NCI-H146 (cell line): ENCODE results near the gene MTCL1.
A peak's percentile ranks its signal among the peaks of the same experiment; 100 is the strongest.

Experiments used
- DNase-seq: peaks from one replicate; lab custom pipeline; 2025; lab: John Stamatoyannopoulos, UW

Gene MTCL1

DNA sequence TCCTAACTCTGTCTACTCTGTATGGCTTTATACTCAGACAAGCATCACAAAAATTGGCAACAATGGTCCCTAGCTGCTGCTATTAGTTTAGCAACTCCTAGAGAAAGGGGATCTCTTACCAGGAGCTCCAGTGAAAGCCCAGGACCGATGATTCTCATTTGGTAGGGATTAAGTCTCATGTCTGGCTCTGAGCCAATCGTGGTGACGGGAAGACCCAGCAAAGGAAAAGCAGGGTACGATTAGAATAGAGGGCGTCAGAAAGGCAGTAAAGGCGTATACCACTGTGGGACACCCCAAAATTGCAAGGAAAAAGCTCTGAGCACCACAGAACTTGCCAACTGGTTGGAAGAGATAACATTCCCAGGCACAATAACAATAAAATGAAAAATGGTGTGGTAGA lies 129.5 kb downstream of the MTCL1 start:
- DNase-seq: no peak

DNA sequence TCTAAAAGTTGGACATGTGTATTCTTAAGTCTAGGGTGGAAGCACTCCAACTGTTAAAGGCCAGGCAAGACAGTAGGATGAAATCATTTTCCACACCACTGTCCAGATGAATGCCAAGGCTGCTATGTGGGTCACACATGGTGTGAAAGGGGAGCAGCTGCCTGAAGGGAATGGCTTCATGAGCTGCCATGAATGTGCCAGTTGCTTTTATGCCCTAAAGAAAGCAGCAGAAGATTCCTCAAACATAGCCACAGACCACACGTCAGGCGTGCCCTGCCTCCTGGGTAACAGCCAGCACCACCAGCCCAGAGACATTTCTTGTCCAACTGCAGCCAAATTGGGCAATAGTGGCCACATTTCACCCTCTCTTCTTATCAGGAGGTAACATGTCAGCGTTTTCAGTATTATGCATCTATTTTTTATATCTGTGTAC lies 130.2 kb downstream of the MTCL1 start:
- DNase-seq: no peak

DNA sequence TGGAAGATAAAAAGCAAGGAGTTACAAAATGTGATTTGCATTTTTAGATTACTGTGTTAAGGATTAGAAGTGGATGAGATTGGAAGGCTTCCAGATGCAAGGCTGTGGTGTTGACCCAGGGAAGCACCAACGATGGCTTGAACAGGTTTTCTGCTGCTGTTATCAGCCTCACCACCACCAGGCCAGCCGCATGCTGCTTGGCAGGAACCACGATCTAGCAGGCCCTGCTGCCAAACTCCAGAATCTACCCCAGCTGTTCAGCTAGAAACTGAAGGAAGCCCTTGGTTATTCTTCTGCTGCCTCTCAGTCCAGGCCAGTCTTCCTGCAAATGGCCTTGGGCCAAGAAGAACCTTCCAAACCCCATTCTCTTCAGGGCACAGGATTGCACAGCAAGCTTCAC lies 133.9 kb downstream of the MTCL1 start:
- no peak for DNase-seq

DNA sequence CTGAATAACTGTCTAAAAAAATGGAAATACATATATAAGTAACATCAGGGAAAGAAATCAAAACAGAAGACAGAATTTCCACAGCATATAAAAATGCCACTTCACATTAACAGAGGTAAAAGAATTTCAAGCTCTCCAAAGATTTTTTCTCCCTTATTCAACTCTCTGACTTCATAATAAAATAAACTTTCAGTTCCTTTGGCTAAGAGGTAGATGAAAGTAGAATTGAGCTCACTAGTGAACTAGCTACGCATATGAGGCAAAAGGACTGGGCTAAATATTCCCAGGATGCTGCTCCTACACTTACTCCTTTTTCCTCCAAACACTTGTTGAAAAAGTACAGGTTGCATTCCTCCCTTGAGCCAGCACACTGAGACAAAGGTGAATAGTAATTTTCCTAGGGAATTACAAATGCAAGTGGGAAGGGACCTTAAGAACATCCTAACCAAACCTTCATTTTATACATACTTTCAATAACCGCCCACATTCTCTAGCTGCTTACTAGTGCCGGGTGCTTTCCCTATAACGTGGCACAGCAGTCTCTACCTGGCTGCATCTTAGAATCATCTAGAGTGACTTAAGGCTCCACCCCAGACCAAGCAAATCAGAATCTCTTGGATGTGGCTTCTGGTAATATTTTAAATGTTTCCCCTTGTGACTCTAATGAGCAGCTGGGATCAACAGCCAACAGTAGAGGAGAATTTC lies 136.6 kb downstream of the MTCL1 start:
- DNase-seq: no peak

DNA sequence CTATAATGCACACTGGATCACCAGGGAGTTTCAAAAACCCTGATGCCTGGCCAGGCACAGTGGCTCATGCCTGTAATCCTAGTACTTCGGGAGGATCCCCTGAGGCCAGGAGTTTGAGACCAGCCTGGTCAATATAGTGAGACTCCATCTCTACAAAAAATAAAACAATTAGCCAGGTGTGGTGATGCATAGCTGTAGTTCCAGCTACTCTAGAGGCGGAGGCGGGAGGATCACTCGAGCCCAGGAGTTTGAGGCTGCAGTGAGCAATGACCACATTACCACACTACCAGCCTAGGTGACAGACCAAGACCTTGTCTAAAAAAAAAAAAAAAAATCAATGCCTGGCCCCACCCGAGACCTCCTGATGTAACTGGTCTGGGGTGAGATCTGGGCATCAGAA lies 137.2 kb downstream of the MTCL1 start:
- no peak for DNase-seq

DNA sequence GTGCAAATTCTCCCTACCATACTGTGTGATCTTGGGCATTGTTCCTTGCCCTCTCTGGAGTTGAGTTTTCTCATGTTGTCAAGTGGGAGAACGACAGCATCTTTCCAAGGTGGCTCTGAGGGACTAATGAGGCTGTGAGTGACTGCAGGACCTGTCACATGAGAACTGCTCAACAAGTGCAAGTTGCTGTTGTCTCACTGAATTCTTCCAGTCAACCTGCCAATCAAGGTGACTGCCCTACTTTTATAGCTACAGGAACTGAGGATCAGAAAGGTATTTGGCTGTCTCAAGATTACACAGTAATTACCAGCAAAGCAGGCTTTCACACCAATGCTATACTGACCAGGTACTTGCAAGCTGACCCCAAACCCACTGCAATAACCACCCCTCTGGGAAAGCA lies 137.6 kb downstream of the MTCL1 start:
- no peak for DNase-seq

DNA sequence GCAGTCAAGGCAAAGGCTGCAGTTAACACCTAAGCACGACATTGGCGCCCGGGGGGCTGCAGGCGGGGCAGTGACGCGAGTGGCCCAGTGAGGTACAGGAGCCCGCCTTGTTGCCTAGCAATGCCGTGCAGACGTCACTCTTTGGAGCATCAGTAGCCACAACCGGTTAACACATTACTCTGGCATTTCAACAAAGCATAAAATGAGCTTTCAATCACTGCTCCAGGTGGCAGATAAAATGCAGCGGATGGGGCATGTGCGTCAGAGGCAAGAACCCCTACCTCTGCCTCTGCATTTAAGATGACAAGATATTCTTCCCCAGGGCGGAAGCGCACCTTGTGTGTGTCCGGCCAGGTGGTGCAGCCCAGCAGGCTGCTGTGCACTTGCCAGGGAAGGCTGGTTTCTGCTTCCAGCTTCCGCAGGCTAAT lies 139.4 kb downstream of the MTCL1 start:
- DNase-seq: peak; percentile 95

DNA sequence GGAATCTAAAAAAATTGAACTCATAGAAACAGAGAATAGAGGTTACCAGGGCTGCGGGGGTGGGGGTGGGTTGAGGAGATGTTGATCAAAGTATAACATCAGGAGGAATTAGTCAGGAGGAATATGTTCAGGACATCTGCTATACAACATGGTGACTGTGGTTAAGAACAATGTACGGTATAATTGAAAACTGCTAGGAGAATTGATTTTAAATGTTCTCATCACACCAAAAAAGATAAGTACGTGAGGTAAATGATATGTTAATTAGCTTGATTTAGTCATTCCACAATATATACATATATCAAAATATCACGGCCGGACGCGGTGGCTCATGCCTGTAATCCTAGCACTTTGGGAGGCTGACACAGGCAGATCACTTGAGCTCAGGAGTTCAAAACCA lies 140.2 kb downstream of the MTCL1 start:
- no peak for DNase-seq

DNA sequence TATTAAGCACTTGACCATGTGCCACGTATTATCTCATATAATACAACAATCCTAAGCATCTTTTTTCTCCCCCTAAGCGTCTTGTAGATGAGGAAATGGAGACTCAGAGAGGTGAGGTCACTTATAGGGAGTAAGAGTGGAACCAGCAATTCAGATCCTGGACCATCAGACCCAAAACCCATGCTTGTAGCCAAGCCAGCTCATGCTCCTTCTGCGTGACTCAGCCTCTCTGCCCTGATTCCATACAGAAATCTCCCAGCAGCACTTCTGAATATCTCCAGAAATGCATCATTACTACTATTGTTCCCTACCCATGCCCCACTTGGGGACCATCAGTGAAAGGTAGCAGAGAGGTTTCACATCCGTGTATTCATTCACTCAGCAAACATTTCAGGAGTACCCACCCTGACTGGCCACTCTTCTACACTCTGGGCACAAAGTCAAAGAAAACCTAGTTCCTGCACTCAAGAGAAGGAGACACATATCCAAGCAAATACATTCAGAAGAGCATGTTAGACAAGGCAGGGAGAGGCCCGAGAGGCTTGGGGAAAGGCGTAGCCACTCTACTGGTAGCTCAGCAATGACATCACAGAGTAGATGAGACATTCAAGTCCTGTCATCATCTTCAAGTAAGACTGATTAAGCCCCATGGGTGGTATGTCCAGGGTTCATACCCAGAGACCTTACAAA lies 141.9 kb downstream of the MTCL1 start:
- DNase-seq: no peak

DNA sequence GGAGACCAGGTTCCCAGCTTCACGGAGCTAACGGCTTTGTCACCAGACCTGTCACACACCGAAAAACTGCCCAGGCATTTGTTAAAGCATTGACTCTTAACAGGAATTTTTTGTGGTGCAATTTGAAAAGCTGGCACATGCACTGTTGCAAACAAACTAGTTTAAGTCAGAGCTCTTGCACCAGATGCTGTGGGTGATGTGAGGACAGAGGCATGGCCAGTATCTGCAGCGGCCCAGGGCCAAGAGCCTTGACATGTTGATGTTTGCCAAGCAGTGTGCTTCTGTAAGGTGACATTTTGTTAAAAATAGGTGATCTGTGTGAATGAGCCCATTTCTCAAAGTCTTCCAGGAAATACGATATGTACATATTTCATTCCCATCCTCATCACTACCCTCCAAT lies 142.5 kb downstream of the MTCL1 start:
- no peak for DNase-seq

DNA sequence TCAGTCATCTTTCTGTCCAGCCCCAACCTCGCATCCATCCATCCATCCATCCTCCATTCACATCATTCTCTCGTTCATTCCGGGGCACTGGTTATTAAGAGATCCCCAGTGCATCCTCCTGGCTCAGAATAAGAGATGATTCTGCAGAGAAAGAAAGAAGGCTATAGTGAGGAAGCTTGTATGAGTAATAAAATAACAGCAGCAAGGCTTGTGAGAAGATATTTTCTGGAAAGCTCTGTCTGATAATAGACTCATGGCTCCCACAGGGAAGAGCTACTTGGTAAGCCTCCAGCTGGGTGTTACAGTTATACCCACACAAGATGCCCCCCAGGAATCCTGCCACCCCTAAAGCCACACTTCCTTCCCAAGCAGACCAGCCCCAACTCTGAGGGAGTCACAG lies 143.2 kb downstream of the MTCL1 start:
- no peak for DNase-seq

DNA sequence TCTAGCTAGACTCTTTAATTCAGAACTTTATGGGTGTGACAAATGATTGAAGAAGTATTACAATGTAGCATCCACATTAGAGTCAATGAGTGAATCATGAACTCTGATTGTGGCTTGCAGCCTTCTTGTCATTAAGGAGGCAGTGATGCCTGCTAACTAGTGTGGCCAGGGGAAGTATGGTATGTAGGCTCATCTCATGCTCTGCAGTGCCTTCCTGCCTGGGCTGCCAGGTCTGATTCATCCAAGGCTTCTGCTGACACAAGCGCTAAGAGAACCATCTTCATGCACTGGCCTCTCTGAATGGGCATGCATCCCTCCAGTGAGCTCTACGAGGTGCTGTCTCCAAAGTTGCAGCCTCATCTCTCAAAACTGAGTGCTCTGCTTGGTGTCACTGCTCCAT lies 144.3 kb downstream of the MTCL1 start:
- DNase-seq: no peak

DNA sequence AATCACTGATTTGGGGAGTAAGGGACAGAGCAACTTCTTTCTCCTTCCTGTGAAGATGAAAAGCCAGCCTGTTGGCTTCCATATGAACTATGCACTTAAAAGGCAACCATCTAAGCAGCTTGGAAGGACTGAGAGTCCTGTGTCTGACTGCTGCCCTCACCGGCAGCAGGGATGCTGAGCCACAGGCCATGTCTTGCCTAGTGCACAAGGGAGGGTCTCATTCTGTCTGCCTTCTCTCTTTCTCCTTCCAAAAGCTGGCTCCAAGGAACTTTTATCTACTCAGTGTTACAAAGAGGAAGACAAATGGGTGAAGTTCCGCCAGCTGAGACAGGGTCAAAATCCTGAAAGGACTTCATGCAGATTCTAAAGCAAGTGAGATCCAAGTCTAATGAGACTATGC lies 146.3 kb downstream of the MTCL1 start:
- no peak for DNase-seq

DNA sequence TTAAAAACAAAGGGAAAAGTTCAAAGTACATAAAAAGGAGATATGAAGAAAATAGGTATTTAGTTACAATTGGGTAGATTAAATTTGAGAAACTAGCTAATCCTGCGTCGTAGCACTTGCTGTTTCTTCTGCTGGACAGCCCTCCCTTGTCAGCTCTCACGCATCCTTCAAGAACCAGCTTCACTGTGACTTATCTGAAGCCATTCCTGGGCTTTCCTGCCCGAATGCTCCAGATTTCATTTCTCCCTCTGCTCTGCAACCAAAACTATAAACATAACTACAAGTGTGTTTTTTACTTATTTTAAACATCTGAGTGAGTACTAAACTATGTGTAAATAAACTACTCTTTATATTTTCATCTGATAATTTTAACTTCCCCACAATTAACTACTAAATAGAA lies 149.2 kb downstream of the MTCL1 start:
- DNase-seq: no peak

DNA sequence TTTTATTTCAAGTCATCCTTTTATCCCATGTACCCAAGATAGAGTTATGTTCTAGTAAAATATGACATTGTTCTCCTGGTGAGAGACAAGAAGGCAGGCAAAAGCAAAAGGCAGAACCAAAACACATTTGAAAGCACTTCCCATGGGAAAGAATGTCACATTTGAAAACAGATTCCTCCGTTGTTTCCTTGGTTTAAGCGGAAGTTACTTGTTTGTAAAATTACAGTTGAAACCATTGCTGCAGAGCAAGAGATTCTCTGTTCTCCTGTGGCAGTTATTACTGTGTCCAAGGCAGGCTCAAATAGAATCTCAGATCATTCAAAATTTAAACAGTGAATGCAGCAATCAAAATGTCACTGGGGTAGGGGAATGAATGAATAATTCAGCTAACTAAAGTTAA lies 149.6 kb downstream of the MTCL1 start:
- DNase-seq: no peak

DNA sequence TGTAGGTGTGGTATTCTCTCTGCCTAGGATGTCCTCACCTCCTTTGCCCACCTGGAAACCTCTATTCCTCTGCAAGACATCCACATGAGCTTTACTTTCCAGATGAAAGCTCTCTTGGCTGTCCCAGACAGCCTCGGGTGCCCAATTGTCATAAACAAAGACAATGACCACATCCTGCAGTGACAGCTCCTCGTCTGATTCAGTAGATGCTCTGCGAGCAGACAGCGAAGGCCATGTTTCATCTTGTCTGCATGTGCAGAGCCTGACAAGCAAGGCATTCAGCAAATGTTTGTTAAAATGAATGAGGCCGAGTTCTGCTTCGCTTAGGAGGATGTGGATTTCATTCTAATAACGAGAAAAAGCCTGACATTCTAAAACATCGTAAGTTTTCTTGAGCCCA lies 150.9 kb downstream of the MTCL1 start:
- DNase-seq: no peak

DNA sequence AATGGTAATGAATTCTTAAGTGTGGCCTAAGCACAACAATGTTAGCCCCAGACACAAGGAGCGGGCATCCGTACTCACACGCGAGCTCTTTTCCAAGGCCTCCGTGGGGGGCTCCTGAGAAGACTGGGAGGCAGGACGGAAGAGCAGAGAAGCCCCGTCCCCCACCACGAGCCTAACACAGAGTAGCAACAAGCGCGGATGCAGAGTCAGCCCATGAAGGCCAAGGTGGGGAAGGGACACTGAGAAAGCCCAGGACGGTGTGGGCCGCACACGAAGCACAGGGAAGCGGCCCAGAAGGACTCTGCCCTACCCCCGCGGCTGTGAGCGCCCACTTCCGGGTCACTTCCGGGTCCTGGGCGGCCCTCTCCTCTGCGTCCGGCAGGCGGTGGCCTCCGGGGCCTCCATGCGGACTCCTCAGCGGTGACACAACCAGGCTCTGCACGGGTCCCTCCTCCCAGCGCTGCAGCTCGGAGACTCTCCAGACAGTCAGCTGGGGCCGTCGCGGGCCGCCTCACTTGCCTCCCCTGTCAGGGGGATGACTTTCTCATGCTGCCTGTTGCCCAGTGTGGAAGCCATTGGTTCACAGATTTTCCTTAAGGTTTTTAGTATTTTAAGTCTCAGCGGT lies 151.5 kb downstream of the MTCL1 start:
- no peak for DNase-seq

DNA sequence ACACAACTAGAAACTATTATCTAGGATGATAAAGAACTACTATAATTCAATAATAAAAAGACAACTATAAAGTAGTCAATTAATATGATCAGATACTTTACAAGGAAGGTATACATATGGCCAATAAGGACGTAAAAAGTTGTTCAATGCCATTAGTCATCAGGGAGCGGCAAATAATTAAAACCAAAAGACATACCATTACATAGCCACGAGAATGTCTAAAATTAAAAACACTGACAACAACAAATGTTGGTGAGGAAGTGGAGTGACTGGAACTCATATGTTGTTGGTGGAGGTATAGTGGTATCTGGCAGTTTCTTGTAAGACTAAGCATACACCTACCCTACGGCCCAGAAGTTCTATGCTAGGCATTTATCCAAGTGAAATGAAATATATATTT lies 152.4 kb downstream of the MTCL1 start:
- no peak for DNase-seq

DNA sequence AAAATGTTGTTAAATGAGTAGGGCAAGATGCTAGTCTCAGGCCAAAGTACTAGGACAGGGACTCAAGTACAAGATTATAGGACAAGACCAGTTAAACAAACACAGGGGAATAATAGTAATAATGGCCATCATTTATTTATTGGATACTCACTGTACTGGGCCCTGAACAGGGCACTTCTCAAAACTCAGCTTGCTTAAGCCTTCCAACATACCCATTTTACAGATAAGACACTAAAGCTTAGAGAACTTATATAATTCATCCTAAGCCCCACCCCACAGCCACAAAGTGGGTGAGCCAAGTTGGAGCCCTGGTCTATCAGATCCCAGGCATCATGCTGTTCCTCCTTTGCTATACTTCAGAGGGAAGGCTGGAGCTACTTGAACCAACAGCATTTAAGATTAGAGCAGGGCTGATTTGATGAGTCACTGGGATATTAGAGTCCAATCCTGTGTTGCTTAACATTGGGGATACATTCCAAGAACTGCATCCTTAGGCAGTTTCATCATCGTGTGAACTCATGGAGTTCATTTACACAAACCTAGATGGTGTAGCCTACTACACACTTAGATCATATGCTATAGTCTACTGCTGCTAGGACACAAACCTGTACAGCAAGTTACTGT lies 153.6 kb downstream of the MTCL1 start:
- no peak for DNase-seq

DNA sequence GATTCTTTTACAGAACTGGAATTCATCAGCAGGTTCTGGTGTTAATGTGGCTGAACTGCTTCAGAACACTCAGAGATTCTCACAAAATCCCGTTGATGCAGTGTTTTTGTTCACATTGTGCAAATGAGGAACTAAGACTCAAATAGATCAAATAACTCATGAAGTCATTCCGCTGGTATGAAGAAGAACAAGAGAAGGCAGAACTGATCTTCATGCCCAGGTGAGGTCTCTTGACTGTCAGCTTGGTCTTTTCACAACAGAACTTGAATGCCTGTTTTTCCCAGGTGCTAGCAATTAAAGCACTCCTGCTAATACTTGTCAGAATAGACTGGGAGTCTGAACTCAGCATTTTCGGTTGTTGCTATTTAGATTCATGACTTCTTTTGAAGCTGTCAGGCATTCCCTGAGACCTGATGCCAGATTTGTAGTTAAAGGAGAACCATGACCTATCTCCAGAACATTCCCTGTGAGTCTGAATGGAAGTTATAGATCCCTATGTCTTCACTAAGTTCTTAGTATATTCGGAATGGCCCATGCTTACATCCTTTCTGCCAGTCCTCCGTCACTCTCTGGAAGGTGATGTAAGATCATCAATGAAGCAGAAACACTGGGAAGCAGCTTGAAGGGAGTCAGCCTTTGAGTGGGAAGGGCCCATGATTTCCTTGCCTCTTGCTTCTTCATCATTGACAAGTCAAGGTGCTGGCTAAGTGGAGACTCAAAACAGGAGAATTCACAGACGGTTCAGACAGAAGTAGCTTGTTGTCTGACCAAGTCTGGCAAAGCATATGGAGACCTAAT lies 155.7 kb downstream of the MTCL1 start:
- DNase-seq: no peak

DNA sequence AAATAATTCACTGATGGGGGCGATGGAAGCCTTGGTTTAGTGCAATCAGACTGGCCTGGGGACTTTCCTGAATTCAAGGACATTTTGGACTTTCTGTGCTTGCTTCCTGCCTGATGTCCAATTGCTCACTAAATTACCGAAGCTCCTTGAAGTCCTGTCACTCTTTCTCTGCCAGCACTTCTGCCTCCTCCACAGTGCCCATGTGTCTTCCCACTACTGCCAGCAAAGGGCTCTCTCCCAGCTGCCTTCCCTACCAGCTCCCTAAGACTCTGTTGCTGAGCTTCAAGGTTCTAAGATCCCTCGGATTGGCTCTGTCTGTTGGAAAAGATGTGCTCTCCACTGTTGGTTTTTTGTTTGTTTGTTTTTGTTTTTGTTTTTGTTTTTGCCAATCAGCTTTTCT lies 158.1 kb downstream of the MTCL1 start:
- DNase-seq: no peak

DNA sequence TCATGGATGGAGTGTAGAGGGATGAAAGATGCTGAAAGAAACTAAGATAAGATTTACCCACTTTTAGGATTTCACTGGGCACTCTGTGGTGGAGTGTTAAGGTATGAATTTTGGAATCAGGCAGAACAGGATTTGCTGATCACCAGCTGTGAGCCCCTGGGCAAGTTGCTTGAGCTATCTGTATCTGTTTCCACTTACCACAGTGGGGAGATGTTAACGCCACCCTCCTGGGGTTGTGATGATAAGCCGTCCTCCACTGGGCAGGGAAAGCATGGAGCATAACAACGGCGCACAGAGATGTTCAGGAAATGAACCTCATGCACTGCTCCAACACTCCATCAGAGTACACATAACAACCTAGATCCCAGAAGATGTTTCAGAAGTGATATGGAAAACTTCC lies 160.6 kb downstream of the MTCL1 start:
- DNase-seq: no peak
